Stomach (tissue), 9 donors: ENCODE results near the gene RUFY3. TPM values are rescaled to one million over a fixed set of nuclear protein-coding genes. Genes with fewer than 3 reads are reported as not detected.

Source experiments
- DNase-seq, 2 donors: peaks; one replicate each; pipeline versions ENCODE4 v3.0.0 to v3.0.0-alpha.2; 2013 to 2019
- H3K27ac ChIP-seq, 5 donors: fragments of 200-600 bp in 4 of 5; sonication (generic) in 4 of 5; one replicate each; pipeline ENCODE4 v1.5.1; 2013 to 2019; ENCODE audit warnings: mild to moderate bottlenecking in 1 of 5, moderate library complexity in 1 of 5
- H3K27me3 ChIP-seq, 3 donors: fragments of 200-600 bp; sonication (generic); one replicate each; pipeline ENCODE4 v1.5.1; 2017 to 2019; ENCODE audit warnings: mixed run types in 1 of 3
- H3K36me3 ChIP-seq, 4 donors: fragments of 200-600 bp; sonication (generic); 1 replicate in 3 of 4; 2 replicates in 1 of 4; pipeline ENCODE4 v1.5.1; 2016 to 2019
- H3K4me1 ChIP-seq, 4 donors: fragments of 200-600 bp; sonication (generic); one replicate each; pipeline ENCODE4 v1.5.1; 2016 to 2019
- H3K4me3 ChIP-seq, 4 donors: fragments of 200-600 bp; sonication (generic) in 3 of 4; one replicate each; pipeline ENCODE4 v1.5.1; 2016 to 2019; ENCODE audit warnings: mild to moderate bottlenecking in 1 of 4
- H3K9me3 ChIP-seq, 4 donors: fragments of 200-600 bp; sonication (generic); one replicate each; pipeline ENCODE4 v1.5.1; 2016 to 2019
- CTCF ChIP-seq, 7 experiments: fragments of 450-650 bp in 4 of 7; fragments of 200-600 bp in 3 of 7; sonication (generic) in 3 of 7; IDR thresholded peaks; one replicate each; pipeline ENCODE4 v1.5.1; 2016 to 2019; ENCODE audit warnings: antibody characterized with exemption in 7 of 7, control low read depth in 2 of 7, mild to moderate bottlenecking in 1 of 7
- EP300 ChIP-seq: sonication (generic); formaldehyde crosslinking; IDR thresholded peaks from one replicate; pipeline ENCODE4 v1.6.1; 2017; ENCODE audit warnings: antibody characterized with exemption
- POLR2A ChIP-seq, 4 donors: fragments of 450-650 bp; IDR thresholded peaks; one replicate each; pipeline ENCODE4 v1.6.1; 2016; ENCODE audit warnings: antibody characterized with exemption in 4 of 4, control low read depth in 2 of 4, mild to moderate bottlenecking in 1 of 4, moderate library complexity in 1 of 4
- POLR2AphosphoS5 ChIP-seq, 3 donors: sonication (generic); formaldehyde crosslinking; IDR thresholded peaks; one replicate each; pipeline ENCODE4 v1.6.1; 2016; ENCODE audit warnings: antibody characterized with exemption in 3 of 3
- WGBS, 5 donors: extraction: QIAGEN DNeasy Blood & Tissue Kit in 3 of 5; methylation state at CpG; one replicate each; pipeline versions ENCODE4 v1.1.5 to v1.1.7; 2013 to 2018; 5-methylcytosine and 5-hydroxymethylcytosine counted together
- intact Hi-C: fragments of 100-400 bp; cut with DNase I; formaldehyde crosslinking; loops from one replicate; pipeline ENCODE4 v1.15.1; 2023; ENCODE audit warnings: low total_unique reads
- polyA plus RNA-seq, 3 donors: library from polyadenylated mRNA; stranded (reverse); fragments of 200-250 nt; gene quantifications; one replicate each; pipeline ENCODE4 v1.2.3, GENCODE V29; 2013
- total RNA-seq, 5 donors: library from RNA; depleted of rRNA; stranded (reverse); fragments of >200 nt; gene quantifications; one replicate each; pipeline versions ENCODE4 v1.1.0 to v1.2.3, GENCODE V29; 2014 to 2016
- donor health status: healthy with polysubstance abuse.
- donor health status: Bipolar disorder and iron deficiency.
- donor health status: healthy.

Gene RUFY3
- total and polyA plus RNA-seq, 8 donors: 13.2 to 120 (median 51.3) TPM

- peaks cover 15 to 43% (median 29%) of the 10 kb centered on the region in 4 donors for H3K4me1 ChIP-seq
- H3K9me3 ChIP-seq: no peaks in the 10 kb centered on the region
- peak overlapping the region; percentile 59 to 98 (median 88) for H3K4me3 ChIP-seq
- intact Hi-C loops: no loop called here
- TF ChIP-seq EP300 (no peak), POLR2A (IDR thresholded peaks at IDR 0.05) (no peak), POLR2AphosphoS5 (IDR thresholded peaks at IDR 0.05) (peak in 1 of 3 donors; percentile 25), CTCF (IDR thresholded peaks at IDR 0.05) (peak in 4 of 7 experiments; percentile 19 to 66 (median 39))
- H3K36me3 ChIP-seq: no peaks in the 10 kb centered on the region
- peak overlapping the region; percentile 95 to 98 (median 97) for H3K27ac ChIP-seq
- DNase-seq: peak; percentile 82 to 96
- WGBS, 5 donors: 0 to 1% (median 1%) methylated on average over 30 to 58 of the region's 58 CpGs
- H3K27me3 ChIP-seq: no peaks in the 10 kb centered on the region
These were observed 17.4 kb upstream of the RUFY3 start for GRCh38 chr4:70704215-70704930.

DNA sequence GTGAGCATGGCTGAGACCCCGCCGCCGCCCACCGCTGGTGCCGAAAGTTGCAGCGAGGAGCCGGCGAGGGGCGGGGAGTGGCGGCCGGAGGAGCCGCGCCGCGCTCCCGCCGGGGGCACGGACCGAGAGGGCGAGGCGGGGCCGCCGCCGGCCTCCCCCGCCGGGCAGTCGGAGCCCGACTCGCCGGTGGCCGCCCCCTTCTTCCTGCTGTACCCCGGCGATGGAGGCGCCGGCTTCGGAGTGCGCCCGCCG is 16.9 kb upstream of the RUFY3 start:
- Histone ChIP-seq H3K36me3 (no peaks in the 10 kb centered on the region), H3K4me1 (peaks cover 15 to 47% (median 31%) of the 10 kb centered on the region in 4 donors), H3K4me3 (peak overlapping the region; percentile 59 to 98 (median 88)), H3K27ac (peak overlapping the region; percentile 95 to 98 (median 97)), H3K27me3 (no peaks in the 10 kb centered on the region), H3K9me3 (no peaks in the 10 kb centered on the region)
- peak in 1 of 2 donors; percentile 27 for DNase-seq
- TF ChIP-seq POLR2A (IDR thresholded peaks at IDR 0.05): no peak
- no peak for TF ChIP-seq POLR2AphosphoS5 (IDR thresholded peaks at IDR 0.05)
- TF ChIP-seq EP300: no peak
- no peak for TF ChIP-seq CTCF (IDR thresholded peaks at IDR 0.05)
- 0 to 1% (median 0%) methylated on average over 16 to 39 of the region's 39 CpGs for WGBS, 5 donors
- intact Hi-C loops: no loop called here

DNA sequence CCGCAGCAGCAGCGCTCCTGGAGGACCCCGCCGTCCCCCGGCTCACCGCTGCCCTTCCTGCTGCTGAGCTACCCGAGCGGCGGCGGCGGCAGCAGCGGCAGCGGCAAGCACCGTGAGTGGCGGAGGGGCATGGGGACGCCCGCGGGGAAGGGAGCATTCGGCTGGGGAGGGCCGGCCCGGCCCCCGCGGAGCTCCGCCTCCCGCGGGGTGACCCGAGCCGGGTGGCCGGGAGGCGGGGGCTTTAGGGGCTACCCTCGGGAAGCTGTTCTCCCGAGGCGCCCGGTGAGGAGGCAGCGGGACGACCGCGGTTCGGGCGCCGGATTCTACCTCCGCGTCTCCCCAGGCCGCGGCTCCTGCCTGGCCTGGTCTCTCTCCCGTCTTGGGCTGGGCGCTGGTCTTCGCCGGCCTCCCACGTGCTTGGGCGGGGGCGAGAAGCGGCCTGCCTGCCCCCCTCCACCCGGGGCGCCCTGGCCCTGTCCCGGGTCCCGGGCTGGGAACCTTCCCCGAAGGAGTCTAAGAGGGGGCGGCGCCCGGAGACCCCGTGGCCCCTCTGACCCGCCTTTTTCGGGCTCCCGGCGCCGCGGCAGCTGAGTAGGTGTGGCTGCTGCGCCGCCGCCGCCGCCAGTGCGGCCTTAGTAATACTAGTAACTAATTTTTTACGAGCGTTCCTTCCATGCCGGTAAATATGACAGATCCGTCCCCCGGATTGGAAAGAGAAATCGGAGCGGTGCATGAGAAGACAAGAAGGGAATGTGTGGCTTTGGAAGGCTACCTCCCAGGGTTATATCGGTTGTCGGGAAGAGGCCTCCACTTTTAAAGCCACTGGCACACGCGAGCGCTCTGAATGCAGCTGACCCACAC is 16.4 kb upstream of the RUFY3 start:
- Histone ChIP-seq H3K36me3 (no peaks in the 10 kb centered on the region), H3K27me3 (no peaks in the 10 kb centered on the region), H3K4me3 (peak overlapping the region; percentile 59 to 98 (median 88)), H3K27ac (peak overlapping the region; percentile 95 to 98 (median 97)), H3K4me1 (peaks cover 15 to 48% (median 34%) of the 10 kb centered on the region in 4 donors), H3K9me3 (no peaks in the 10 kb centered on the region)
- WGBS, 5 donors: 0 to 1% (median 0%) methylated on average over 36 to 86 of the region's 86 CpGs
- DNase-seq: peak; percentile 63 to 89
- intact Hi-C loops: no loop called here
- TF ChIP-seq POLR2AphosphoS5 (IDR thresholded peaks at IDR 0.05) (peak in 1 of 3 donors; percentile 59), CTCF (IDR thresholded peaks at IDR 0.05) (no peak), EP300 (no peak), POLR2A (IDR thresholded peaks at IDR 0.05) (no peak)

GRCh38 chr4:70706044-70706461 is 15.7 kb upstream of the RUFY3 start:
- Histone ChIP-seq H3K36me3 (no peaks in the 10 kb centered on the region), H3K27ac (peak overlapping the region; percentile 95 to 98 (median 97)), H3K4me1 (peaks cover 15 to 49% (median 35%) of the 10 kb centered on the region in 4 donors), H3K27me3 (no peaks in the 10 kb centered on the region), H3K4me3 (peak overlapping the region; percentile 59 to 98 (median 88)), H3K9me3 (no peaks in the 10 kb centered on the region)
- TF ChIP-seq EP300 (no peak), POLR2A (IDR thresholded peaks at IDR 0.05) (no peak), POLR2AphosphoS5 (IDR thresholded peaks at IDR 0.05) (no peak), CTCF (IDR thresholded peaks at IDR 0.05) (no peak)
- 6 to 9% (median 7%) methylated on average over 7 of the region's 7 CpGs for WGBS, 5 donors
- DNase-seq: no peak
- intact Hi-C loops: no loop called here
